GM23338 (cell line): ENCODE measurements around the gene CNDP2. TPM values are rescaled to one million over a fixed set of nuclear protein-coding genes. Genes with fewer than 3 reads are reported as not detected.

Experiments
- ATAC-seq: fragments of 200-7000 bp; cut with Tn5 transposase; 3 replicates; pipeline ENCODE4 v1.9.1; 2020
- DNase-seq: peaks from one replicate; pipeline ENCODE4 v3.0.0-alpha.2; 2015; ENCODE audit warnings: low spot score
- H2AFZ ChIP-seq: fragments of 200-600 bp; sonication (generic); 2 replicates; pipeline ENCODE4 v1.8.0; 2016; ENCODE audit warnings: antibody characterized with exemption, mild to moderate bottlenecking, moderate library complexity
- H3F3A ChIP-seq: fragments of 200-600 bp; sonication (generic); replicated peaks from 2 replicates; pipeline ENCODE4 v1.8.0; 2017; ENCODE audit warnings: antibody characterized with exemption, mixed run types, low read depth
- H3K27ac ChIP-seq: fragments of 200-600 bp; sonication (generic); 2 replicates; pipeline ENCODE4 v1.6.1; 2016; ENCODE audit warnings: low read depth
- H3K27me3 ChIP-seq: fragments of 200-600 bp; sonication (generic); 2 replicates; pipeline ENCODE4 v1.8.0; 2016; ENCODE audit warnings: mild to moderate bottlenecking, mixed run types, moderate library complexity; ENCODE audit not compliant: insufficient read depth
- H3K36me3 ChIP-seq: fragments of 200-600 bp; sonication (generic); 2 replicates; pipeline ENCODE4 v1.8.0; 2016; ENCODE audit warnings: mild to moderate bottlenecking; ENCODE audit not compliant: insufficient read depth
- H3K4me1 ChIP-seq: fragments of 200-600 bp; sonication (generic); 2 replicates; pipeline ENCODE4 v1.8.0; 2016; ENCODE audit warnings: mild to moderate bottlenecking, moderate library complexity; ENCODE audit not compliant: insufficient read depth
- H3K4me2 ChIP-seq: fragments of 200-600 bp; sonication (generic); 2 replicates; pipeline ENCODE4 v1.7.1; 2017; ENCODE audit warnings: mixed run types
- H3K4me3 ChIP-seq: fragments of 200-600 bp; sonication (generic); 2 replicates; pipeline ENCODE4 v1.6.1; 2016; ENCODE audit warnings: mixed run types
- H3K79me2 ChIP-seq: fragments of 200-600 bp; sonication (generic); replicated peaks from 2 replicates; pipeline ENCODE4 v1.8.0; 2017; ENCODE audit warnings: mild to moderate bottlenecking; ENCODE audit not compliant: insufficient read depth
- H3K9me2 ChIP-seq: fragments of 200-600 bp; sonication (generic); 2 replicates; pipeline ENCODE4 v1.8.0; 2017; ENCODE audit not compliant: insufficient read depth
- H4K20me1 ChIP-seq: fragments of 200-600 bp; sonication (generic); replicated peaks from 2 replicates; pipeline ENCODE4 v1.8.0; 2017; ENCODE audit warnings: mild to moderate bottlenecking; ENCODE audit not compliant: insufficient read depth
- H3K27ac Mint-ChIP-seq: 2 replicates; pipeline ENCODE4 v1.8.0; 2020; ENCODE audit warnings: inconsistent platforms, mild to moderate bottlenecking, moderate library complexity, mixed read lengths
- H3K27me3 Mint-ChIP-seq: 3 replicates; pipeline ENCODE4 v1.8.0; 2022; ENCODE audit warnings: low read depth, mild to moderate bottlenecking, moderate library complexity, mixed read lengths, inconsistent platforms; ENCODE audit not compliant: insufficient read depth, poor library complexity
- H3K36me3 Mint-ChIP-seq: 3 replicates; pipeline ENCODE4 v1.8.0; 2021; ENCODE audit warnings: low read depth, mild to moderate bottlenecking, inconsistent platforms, moderate library complexity, mixed read lengths
- H3K4me1 Mint-ChIP-seq: 3 replicates; pipeline ENCODE4 v1.8.0; 2020; ENCODE audit warnings: mild to moderate bottlenecking, inconsistent platforms, mixed read lengths
- H3K4me3 Mint-ChIP-seq: 3 replicates; pipeline ENCODE4 v1.8.0; 2021; ENCODE audit warnings: moderate library complexity, mild to moderate bottlenecking, inconsistent platforms, mixed read lengths
- H3K9me3 Mint-ChIP-seq: 3 replicates; pipeline ENCODE4 v1.8.0; 2020; ENCODE audit warnings: moderate library complexity, mild to moderate bottlenecking, inconsistent platforms, mixed read lengths
- CREB1 ChIP-seq: fragments of 250-450 bp; sonication (Bioruptor Pico); IDR thresholded peaks from 2 replicates; pipeline ENCODE4 v1.5.0; 2020; ENCODE audit warnings: low read depth, mild to moderate bottlenecking, moderate library complexity
- POLR2AphosphoS5 ChIP-seq: IDR thresholded peaks from 2 replicates; pipeline ENCODE4 v1.6.1; 2016; ENCODE audit warnings: antibody characterized with exemption, low read depth
- REST ChIP-seq: IDR thresholded peaks from one replicate; pipeline ENCODE4 v1.6.1; 2018; ENCODE audit warnings: antibody characterized with exemption; ENCODE audit not compliant: unreplicated experiment
- STAT1 ChIP-seq: IDR thresholded peaks from one replicate; pipeline ENCODE4 v1.6.1; 2016; ENCODE audit warnings: antibody characterized with exemption; ENCODE audit not compliant: unreplicated experiment
- ZNF462 ChIP-seq: fragments of 250-450 bp; sonication (Bioruptor Pico); IDR thresholded peaks from 2 replicates; pipeline ENCODE4 v1.5.0; 2020; ENCODE audit warnings: mild to moderate bottlenecking, moderate library complexity
- polyA plus RNA-seq: library from polyadenylated mRNA; unstranded; fragments of >200 nt; fragmentation: Nextera tagmentation; extraction: Ambion mirVana; gene quantifications from 2 replicates; pipeline ENCODE4 v1.2.1, GENCODE V29; 2016
- total RNA-seq: library from RNA; depleted of rRNA; stranded (reverse); fragments of >200 nt; shearing (Covaris generic); gene quantifications from 2 replicates; pipeline ENCODE4 v1.2.3, GENCODE V29; 2014

CNDP2 gene
- total and polyA plus RNA-seq, 2 experiments from 2014 or later = 116 to 175 TPM

GRCh38 chr18:74468547-74469061 is 27.6 kb upstream of the CNDP2 start (continued):
- TF ChIP-seq REST (no peak), CREB1 (no peak), ZNF462 (CRISPR knock-in tag) (no peak), POLR2AphosphoS5 (no peak), STAT1 (no peak)

- Mint-ChIP-seq H3K27me3 (no peaks in the 10 kb centered on the region), H3K4me1 (peaks cover 6% of the 10 kb centered on the region; the same call in 2 of the 3 replicates), H3K36me3 (no peaks in the 10 kb centered on the region), H3K9me3 (peaks cover 6% of the 10 kb centered on the region; the same call in 1 of the 3 replicates), H3K4me3 (no peak overlapping the region), H3K27ac (no peak overlapping the region)
- H3K4me2 ChIP-seq = no peak overlapping the region
- H3K4me3 ChIP-seq = no peak overlapping the region
- no peaks in the 10 kb centered on the region for H3F3A ChIP-seq
- no peaks in the 10 kb centered on the region for H4K20me1 ChIP-seq
- no peaks in the 10 kb centered on the region for H3K36me3 ChIP-seq
- H3K27me3 ChIP-seq = no peaks in the 10 kb centered on the region
- DNase-seq = no peak
- no peak overlapping the region for H3K27ac ChIP-seq
- no peaks in the 10 kb centered on the region for H3K79me2 ChIP-seq
- H3K4me1 ChIP-seq = no peaks in the 10 kb centered on the region
- ATAC-seq = no peak
- no peaks in the 10 kb centered on the region for H3K9me2 ChIP-seq
- no peak overlapping the region for H2AFZ ChIP-seq
- TF ChIP-seq REST = no peak
These were observed 23.9 kb upstream of the CNDP2 start for GRCh38 chr18:74472312-74472711.
